ENCODE data around the gene UNK.
"Not testable (repeated sequence)": the region's sequence is repeated elsewhere in the genome, so short reads cannot be mapped to it uniquely, and the experiment has no call there.

Gene UNK

GRCh38 chr17:75836605-75837004 lies 52.0 kb downstream of the UNK start:
- DNase-seq, result no peak

GRCh38 chr17:75837899-75838298 lies 53.3 kb downstream of the UNK start:
- DNase-seq, result no peak

GRCh38 chr17:75838410-75838809 lies 53.8 kb downstream of the UNK start:
- DNase-seq, result no peak

GRCh38 chr17:75839942-75840798 lies 55.6 kb downstream of the UNK start:
- no peak for DNase-seq

GRCh38 chr17:75840799-75841164 lies 56.2 kb downstream of the UNK start:
- no peak for DNase-seq

- no peak for DNase-seq
These were observed 57.8 kb downstream of the UNK start for GRCh38 chr17:75842411-75842810.

GRCh38 chr17:75842963-75843576 lies 58.5 kb downstream of the UNK start:
- peak; percentile 51 for DNase-seq

GRCh38 chr17:75843577-75844529 lies 59.2 kb downstream of the UNK start, which contains the start of gene UNC13D:
TSS of gene UNC13D (minus strand) at chr17:75844404. CDS start at chr17:75844337, 67 bp downstream.
- DNase-seq, result peak; percentile 71

- no peak for DNase-seq
These were observed 60.0 kb downstream of the UNK start for GRCh38 chr17:75844530-75845057.

GRCh38 chr17:75845058-75845711 lies 60.6 kb downstream of the UNK start:
- DNase-seq, result peak; percentile 83

GRCh38 chr17:75845933-75846691 lies 61.5 kb downstream of the UNK start:
- DNase-seq, result no peak

GRCh38 chr17:75846692-75847613 lies 62.3 kb downstream of the UNK start:
- DNase-seq, result no peak

GRCh38 chr17:75847614-75848522 lies 63.3 kb downstream of the UNK start:
- DNase-seq, result no peak

GRCh38 chr17:75848523-75849278 lies 64.1 kb downstream of the UNK start:
- peak; percentile 78 for DNase-seq

- DNase-seq, result no peak
These were observed 64.7 kb downstream of the UNK start for GRCh38 chr17:75849279-75849646.

- DNase-seq, result no peak
These were observed 65.1 kb downstream of the UNK start for GRCh38 chr17:75849724-75850123.

GRCh38 chr17:75850928-75851692 lies 66.5 kb downstream of the UNK start:
- DNase-seq, result no peak

GRCh38 chr17:75851693-75851991 lies 67.0 kb downstream of the UNK start:
- DNase-seq, result not testable (repeated sequence)

All from activated CD4-positive, alpha-beta T cell treated with anti-CD3 and anti-CD28 coated beads, Interleukin-10, Interleukin-2, amounts not matched to agents 100 ng/mL and 50 ng/mL, durations not matched to agents 16 hours and 8 hours (primary cell).